HFFc6 (cell line): Measurements from ENCODE around the gene ANTXR1. TPM values are rescaled to one million over a fixed set of nuclear protein-coding genes. Genes with fewer than 3 reads are reported as not detected.

Experiments used
- DNase-seq: peaks from one replicate; pipeline ENCODE4 v3.0.0-alpha.2; 2018
- H3K27ac Mint-ChIP-seq: 2 replicates; pipeline ENCODE4 v1.8.0; 2020; ENCODE audit warnings: mild to moderate bottlenecking, mixed read lengths
- H3K27me3 Mint-ChIP-seq: 2 replicates; pipeline ENCODE4 v1.8.0; 2021; ENCODE audit warnings: mild to moderate bottlenecking, moderate library complexity, mixed read lengths; ENCODE audit not compliant: insufficient read depth
- H3K36me3 Mint-ChIP-seq: 2 replicates; pipeline ENCODE4 v1.8.0; 2021; ENCODE audit warnings: low read depth, mixed read lengths
- H3K4me1 Mint-ChIP-seq: 2 replicates; pipeline ENCODE4 v1.8.0; 2020; ENCODE audit warnings: low read depth, mixed read lengths
- H3K4me3 Mint-ChIP-seq: 2 replicates; pipeline ENCODE4 v1.8.0; 2020; ENCODE audit warnings: mild to moderate bottlenecking, moderate library complexity, mixed read lengths
- H3K9me3 Mint-ChIP-seq: 2 replicates; pipeline ENCODE4 v1.8.0; 2020; ENCODE audit warnings: mild to moderate bottlenecking, mixed read lengths
- CTCF ChIP-seq: fragments of 200-600 bp; sonication (generic); IDR thresholded peaks from 2 replicates; pipeline ENCODE4 v1.5.0; 2021; ENCODE audit warnings: antibody characterized with exemption, mild to moderate bottlenecking
- total RNA-seq, 6 experiments: library from RNA; stranded (reverse); fragmentation: NEBNext Ultra II Directional; extraction: Animal tissue kit (Norgen Biotek cat#: 25700); gene quantifications; 2 replicates in 1 of 6; 3 replicates in 5 of 6; pipeline ENCODE4 v1.2.3, GENCODE V29; 2021

Gene ANTXR1
- total RNA-seq, 6 experiments from 2014 or later: 98.0 to 137 (median 124) TPM

GRCh38 chr2:69272803-69273471, 260.0 kb downstream of the ANTXR1 start:
- no peaks in the 10 kb centered on the region for H3K9me3 Mint-ChIP-seq
- TF ChIP-seq CTCF: no peak
- DNase-seq: no peak
- peaks cover 17% of the 10 kb centered on the region; the same call in 1 of the 2 replicates for H3K4me1 Mint-ChIP-seq
- no peaks in the 10 kb centered on the region for H3K27me3 Mint-ChIP-seq
- H3K4me3 Mint-ChIP-seq: no peak overlapping the region
- H3K36me3 Mint-ChIP-seq: no peaks in the 10 kb centered on the region
- no peak overlapping the region for H3K27ac Mint-ChIP-seq

- H3K4me3 Mint-ChIP-seq: no peak overlapping the region
- no peak for DNase-seq
- H3K36me3 Mint-ChIP-seq: no peaks in the 10 kb centered on the region
- H3K27me3 Mint-ChIP-seq: no peaks in the 10 kb centered on the region; the same call in 1 of the 2 replicates
- no peak for TF ChIP-seq CTCF
- H3K4me1 Mint-ChIP-seq: peaks cover 35% of the 10 kb centered on the region
- no peaks in the 10 kb centered on the region for H3K9me3 Mint-ChIP-seq
- H3K27ac Mint-ChIP-seq: no peak overlapping the region
Observed at GRCh38 chr2:69275490-69275889, 262.5 kb downstream of the ANTXR1 start.

- Mint-ChIP-seq H3K27ac (no peak overlapping the region), H3K27me3 (no peaks in the 10 kb centered on the region; the same call in 1 of the 2 replicates), H3K9me3 (no peaks in the 10 kb centered on the region), H3K4me1 (peaks cover 28% of the 10 kb centered on the region), H3K4me3 (no peak overlapping the region), H3K36me3 (no peaks in the 10 kb centered on the region)
- DNase-seq: no peak
- no peak for TF ChIP-seq CTCF
Observed at GRCh38 chr2:69278366-69278765, 265.4 kb downstream of the ANTXR1 start.

GRCh38 chr2:69279211-69279610, 266.2 kb downstream of the ANTXR1 start:
- no peak overlapping the region for H3K27ac Mint-ChIP-seq
- H3K4me1 Mint-ChIP-seq: peaks cover 28% of the 10 kb centered on the region
- H3K27me3 Mint-ChIP-seq: no peaks in the 10 kb centered on the region; the same call in 1 of the 2 replicates
- no peaks in the 10 kb centered on the region for H3K36me3 Mint-ChIP-seq
- no peak for TF ChIP-seq CTCF
- H3K4me3 Mint-ChIP-seq: no peak overlapping the region
- DNase-seq: no peak
- H3K9me3 Mint-ChIP-seq: no peaks in the 10 kb centered on the region

GRCh38 chr2:69279931-69280681, 267.1 kb downstream of the ANTXR1 start:
- no peaks in the 10 kb centered on the region for H3K9me3 Mint-ChIP-seq
- H3K36me3 Mint-ChIP-seq: no peaks in the 10 kb centered on the region
- no peak overlapping the region for H3K27ac Mint-ChIP-seq
- no peak for DNase-seq
- H3K27me3 Mint-ChIP-seq: no peaks in the 10 kb centered on the region; the same call in 1 of the 2 replicates
- H3K4me3 Mint-ChIP-seq: no peak overlapping the region
- peaks cover 27% of the 10 kb centered on the region for H3K4me1 Mint-ChIP-seq
- no peak for TF ChIP-seq CTCF
